Measurements from ENCODE around the gene ATG5. TPM values are rescaled to one million over a fixed set of nuclear protein-coding genes. Genes with fewer than 3 reads are reported as not detected.
"Not testable (repeated sequence)": the region's sequence is repeated elsewhere in the genome, so short reads cannot be mapped to it uniquely, and the experiment has no call there.

The ATG5 gene
- total RNA-seq, 1 experiment from 2014 or later, result 17.0 TPM

DNA sequence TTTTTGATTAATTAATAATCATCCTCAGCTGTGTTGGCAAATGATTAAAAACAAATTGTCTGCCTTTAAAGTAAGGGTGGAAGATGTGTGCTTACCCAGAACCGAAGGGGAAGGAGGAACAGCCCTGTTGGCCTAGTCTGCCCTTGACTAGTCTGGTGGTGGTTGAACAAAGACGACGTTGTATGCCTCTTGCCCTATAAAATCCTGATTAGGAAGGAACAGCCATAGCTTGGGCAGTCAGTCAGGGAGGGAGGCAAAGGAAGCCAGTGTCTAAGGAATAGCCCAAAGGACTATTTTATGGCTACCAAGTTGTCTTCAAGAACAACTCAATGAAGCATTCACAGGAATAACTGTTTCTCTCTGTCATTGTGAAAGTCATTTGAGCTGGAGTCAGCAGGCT is 168.7 kb downstream of the ATG5 start:
- no peak for DNase-seq (ENCODE audit: low spot score)

DNA sequence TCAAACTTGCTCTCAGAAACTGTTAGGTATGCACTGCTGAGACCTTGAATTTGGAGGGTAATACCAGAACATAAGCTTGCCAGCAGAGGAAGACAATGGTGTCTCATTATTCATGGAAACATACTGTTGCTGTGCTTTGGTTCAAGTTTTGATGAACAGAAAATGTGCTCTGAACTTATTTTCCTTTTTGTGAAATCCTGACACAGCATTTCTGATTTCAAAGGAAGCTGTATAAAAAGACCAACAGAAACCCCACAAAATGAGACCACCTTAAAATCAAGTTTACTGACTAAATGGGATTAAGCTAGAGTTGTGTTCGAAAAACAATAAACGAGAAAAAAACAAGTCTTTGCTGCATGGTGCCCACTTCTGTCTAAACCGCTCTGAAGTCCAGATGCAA is 169.1 kb downstream of the ATG5 start:
- DNase-seq (ENCODE audit: low spot score), result no peak

DNA sequence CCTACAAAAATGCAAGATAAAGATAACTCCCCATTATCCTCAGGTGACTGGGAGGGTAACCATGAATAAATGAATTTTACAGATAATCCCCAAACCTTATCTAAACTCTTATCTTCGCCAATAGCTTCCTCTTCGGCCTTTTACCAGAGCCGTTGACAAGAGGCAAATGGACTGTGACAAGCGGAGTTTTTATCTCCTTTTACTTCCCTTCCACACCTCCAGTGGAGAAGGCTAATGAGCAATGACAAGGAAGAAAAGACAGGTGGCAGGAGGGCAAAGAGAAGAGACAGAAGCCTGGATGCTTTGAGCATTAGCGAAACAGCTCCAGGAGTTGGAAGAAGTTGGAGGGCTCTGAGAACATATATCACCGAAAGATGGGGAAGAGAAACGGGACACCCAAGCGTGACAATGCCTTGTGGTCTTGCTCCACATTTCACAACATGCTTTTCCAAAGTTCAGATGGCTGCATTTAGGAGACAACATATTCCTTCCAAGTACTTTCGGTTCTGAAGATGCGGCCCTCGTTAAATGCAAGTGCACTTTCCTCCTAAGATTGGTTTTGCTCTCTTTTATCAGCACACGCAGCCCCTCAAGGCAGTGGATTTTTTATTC is 170.2 kb downstream of the ATG5 start:
- no peak for DNase-seq (ENCODE audit: low spot score)

DNA sequence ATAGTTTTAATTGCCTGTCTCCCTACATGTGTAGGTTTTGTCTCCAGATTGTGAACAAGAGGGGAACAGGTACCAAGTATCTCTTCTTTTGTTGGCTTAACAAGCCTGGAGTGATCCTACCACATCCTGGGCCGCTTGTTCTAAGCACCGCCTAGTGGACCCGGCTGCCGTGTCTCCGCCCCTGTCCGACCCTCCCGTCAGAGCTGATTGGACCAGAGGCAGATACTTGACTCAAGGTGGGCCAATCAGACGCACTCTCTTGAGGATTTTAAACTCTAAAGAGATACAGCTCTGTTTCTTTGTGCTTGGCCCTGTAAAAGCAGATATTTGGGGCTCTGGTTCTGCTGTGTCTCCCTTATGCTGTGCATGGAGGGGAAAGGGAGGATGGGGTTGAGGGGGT is 171.2 kb downstream of the ATG5 start:
- no peak for DNase-seq (ENCODE audit: low spot score)

DNA sequence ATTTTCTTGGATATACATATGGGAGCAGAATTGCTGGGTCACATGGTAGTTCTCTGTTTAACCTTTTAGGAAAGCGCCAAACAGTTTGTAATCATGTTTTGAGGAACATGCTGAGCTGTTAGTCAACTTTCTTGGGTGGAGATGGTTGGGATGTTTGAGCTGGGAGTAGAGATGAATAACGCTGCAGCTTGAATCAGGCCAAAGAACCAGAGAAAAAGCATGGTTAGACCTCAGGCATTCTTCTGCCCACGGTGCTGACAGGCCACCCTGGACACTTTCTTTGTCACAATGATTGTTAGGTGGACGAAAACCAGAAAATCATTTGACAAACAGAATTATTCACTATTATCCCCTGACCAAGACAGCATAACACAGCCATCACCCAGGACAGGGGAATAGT is 172.6 kb downstream of the ATG5 start:
- no peak for DNase-seq (ENCODE audit: low spot score)

DNA sequence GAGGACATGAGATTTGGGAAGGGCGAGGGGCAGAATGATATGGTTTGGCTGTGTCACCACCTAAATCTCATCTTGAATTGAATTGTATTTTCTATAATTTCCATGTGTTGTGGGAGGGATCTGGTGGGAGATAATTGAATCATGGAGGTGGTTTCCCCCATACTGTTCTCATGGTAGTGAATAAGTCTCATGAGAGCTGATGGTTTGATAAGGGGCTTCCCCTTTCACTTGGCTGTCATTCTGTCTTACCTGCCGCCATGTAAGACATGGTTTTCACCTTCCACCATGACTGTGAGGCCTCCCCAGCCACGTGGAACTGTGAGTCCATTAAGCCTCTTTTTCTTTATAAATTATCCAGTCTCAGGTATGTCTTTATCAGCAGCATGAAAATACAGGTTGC is 173.1 kb downstream of the ATG5 start:
- DNase-seq (ENCODE audit: low spot score), result not testable (repeated sequence)

DNA sequence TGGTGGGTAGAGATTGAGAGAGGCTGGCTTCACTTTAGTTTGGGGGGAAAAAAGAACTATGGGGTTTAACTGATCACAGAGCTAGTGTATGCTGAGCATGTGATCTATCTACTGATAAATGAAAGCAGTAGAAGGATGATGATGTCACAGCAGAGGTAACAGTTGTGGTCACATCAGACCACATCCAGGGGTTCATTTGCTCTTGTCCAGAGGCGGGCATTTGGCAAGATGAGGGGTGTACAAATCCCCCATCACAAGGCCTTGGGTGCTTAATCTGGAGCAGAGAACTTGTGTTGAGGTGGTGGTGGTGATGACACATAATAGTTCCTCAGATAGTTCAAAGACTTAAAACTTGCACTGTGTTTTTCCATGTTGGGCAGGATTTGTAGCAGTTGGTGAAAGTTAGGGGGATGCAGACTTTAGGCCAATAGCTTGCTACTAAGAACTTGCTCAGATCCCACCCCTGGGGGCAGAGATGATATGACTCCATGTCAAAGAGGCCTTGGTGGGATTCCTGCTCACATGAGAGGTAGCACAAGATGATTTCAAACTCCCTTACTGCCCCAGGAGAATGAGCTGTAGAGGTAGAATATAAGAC is 176.0 kb downstream of the ATG5 start:
- no peak for DNase-seq (ENCODE audit: low spot score)

DNA sequence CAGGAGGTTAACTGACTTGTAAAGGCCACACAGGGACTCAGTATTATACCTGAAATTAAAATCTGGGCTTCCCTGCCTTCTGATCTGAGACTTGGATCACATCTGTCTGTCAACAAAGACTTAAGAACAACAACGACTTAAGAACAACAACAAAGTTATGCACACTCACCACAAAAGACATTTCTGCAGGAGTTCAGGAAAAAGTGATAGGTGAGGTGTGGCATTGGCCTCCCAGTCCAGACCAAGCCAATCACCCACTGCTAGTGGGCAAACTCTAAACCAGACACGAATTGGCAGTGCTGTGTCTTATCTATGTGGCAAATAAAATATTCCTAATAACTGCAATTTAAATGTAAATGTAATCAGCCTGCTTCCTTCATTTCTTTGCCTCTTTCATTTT is 178.1 kb downstream of the ATG5 start:
- DNase-seq (ENCODE audit: low spot score), result no peak

DNA sequence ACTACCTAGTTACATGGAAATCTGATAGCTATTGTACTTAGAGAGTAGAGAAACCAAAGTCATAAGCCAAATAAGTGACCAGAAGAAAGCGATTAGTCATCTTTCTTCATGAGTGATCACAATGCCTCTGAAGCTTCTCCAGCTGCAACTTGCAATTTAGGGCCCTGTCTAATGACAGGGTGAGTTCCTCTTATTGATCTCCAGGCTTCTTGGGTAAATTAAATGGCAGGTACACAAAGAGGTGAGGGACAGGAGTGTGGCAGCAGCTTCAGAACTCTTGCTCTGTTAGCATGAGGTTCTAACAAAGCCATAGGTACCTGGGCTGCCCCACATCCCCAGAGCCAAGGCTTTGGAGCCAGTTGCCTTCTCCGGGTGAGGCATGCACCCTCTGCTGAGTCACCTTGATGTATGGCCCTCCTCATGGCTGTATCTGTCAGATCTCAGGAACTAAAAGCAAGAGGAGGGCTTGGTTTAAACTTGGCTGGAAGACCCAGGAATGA is 178.7 kb downstream of the ATG5 start:
- no peak for DNase-seq (ENCODE audit: low spot score)

DNA sequence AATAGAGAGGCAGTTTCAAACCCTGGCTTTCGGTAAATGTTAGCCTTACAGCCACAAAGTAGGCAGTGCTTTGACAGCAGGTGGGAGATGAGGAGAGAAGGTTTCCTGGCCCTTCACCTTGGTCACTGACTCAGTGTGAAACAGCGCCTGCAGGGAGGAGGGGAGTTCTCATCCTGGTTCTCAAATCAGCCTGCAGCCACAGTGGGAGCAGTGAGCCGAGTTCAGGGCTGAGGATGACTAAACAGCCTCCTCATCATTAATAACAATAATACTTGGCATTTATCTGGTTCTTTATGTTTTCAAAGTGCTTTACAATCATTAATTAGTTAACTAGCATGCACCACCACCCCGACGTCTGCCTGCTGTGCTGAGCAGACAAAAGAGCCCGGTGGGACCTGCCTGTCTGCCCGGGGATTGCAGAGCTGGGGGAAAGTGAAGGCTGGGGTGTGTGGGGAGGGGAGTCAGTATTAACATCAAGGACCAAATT is 179.8 kb downstream of the ATG5 start:
- DNase-seq (ENCODE audit: low spot score), result no peak

DNA sequence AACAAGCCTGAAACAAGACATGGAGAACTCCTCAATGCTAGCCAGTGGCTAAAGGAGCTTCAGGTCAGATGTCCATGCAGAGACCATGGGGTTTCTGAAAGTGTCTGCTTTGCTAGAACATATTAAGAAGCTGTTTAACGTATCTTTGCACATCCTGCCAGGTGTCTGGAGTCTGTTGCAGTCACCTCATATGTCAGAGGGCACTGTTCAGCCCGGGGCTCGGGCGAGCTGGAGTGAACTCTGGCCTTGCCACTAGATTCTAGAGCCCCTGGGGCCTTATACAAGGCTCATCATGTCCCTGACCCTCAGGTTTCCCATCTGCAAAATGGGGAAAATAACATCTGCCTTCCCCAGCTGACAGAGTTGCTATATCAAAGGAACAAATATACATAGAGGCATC is 180.4 kb downstream of the ATG5 start:
- DNase-seq (ENCODE audit: low spot score), result no peak

DNA sequence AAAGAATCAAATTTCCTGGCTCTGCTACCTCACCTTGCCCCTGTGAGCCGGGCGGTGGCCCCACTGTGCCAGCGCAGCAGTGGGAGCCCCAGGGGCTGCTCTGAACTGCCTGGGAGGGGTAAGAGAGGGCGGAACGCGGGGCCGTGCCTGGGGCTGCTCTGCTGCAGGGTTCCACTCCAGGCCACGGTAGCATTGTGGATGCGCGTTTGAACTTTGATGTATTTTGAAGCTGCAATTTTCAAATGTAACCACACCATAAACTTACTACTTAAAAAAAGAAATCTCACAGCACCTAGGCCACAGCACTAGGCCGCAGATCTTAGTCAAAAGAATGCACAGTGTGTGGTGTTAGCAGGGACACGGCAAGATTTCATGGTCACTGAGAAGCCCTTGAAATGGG is 181.9 kb downstream of the ATG5 start:
- DNase-seq (ENCODE audit: low spot score), result no peak

DNA sequence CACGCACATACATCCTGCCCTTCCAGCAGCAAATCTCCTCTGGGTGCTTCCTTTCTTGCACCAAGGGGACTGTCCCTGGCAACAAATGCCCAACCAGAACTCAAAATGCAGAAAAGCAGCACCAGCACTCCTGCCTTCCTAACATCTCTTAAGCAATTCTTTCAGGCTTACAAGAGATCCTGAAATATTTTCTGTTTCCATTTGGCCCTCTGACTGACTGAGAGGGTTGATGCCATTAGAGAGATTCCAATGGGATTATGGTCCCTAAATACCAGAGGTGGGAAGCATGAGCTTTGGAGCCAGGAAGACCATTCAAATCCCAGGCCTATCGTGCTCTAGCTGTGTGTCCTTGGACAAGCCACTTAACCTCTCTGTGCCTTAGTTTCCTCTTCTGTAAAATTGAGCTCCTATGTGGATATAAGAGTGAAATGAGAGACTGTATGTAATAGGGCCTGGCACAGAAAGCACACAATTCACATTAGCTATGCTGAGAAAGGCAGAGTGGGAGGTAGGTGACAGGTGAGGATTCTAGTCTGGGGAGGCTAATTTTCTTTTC is 182.6 kb downstream of the ATG5 start:
- no peak for DNase-seq (ENCODE audit: low spot score)

DNA sequence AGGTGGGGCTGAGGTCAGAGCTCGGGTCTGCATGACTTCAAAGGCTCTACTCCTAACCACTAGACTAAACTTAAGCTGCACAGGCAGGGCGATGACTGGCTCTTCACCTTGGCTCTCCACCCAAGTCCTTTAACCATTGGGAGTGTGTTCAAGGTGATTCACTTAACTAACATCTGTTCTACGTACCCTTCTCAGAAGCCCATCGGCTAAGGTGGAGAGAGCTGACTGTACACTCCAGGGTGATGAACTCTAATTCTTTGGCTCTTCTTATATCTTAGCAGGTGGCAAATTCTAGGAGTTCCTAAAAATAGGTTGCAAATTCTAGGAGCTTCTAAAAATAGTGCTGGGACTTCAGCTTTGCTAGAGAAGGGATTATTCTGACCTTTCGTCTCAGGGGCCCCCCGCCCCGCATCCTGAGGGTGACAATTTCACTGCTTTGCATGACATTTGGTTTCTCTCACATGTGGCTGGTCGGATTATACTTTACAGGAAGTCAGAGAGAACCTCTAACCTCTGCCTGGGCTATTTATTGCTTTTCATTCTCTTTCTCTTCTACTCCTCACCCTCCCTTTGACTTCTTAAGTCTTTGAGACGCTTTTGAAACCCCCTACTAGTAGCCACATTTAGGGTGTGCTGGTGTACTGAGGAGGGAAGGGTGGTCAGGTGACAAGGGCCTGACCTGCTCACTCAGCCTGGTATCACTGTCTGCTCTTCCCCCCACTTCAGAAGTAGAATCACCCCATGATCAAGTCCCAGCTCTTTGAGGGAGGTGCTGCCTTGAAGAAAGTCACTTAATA is 183.9 kb downstream of the ATG5 start:
- DNase-seq (ENCODE audit: low spot score), result no peak

DNA sequence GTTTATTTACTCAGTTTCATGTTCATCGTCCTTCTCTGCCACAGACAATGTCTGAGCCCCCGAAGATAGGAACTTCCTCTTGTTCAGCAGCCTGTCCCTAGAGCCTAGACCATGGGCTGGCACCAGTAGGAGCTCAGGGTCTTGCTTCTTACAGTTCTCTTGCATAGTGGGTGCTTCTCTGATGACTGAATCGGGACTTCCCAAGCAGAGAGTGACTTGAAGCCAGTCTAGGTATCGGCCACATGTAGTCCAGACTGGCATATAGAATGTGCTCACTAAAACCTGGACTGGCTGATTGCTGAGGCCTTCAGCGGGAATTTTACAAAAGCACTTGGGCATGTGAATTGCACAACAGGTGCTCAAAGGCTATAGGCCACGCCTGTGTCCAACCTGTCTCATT is 187.4 kb downstream of the ATG5 start:
- no peak for DNase-seq (ENCODE audit: low spot score)

DNA sequence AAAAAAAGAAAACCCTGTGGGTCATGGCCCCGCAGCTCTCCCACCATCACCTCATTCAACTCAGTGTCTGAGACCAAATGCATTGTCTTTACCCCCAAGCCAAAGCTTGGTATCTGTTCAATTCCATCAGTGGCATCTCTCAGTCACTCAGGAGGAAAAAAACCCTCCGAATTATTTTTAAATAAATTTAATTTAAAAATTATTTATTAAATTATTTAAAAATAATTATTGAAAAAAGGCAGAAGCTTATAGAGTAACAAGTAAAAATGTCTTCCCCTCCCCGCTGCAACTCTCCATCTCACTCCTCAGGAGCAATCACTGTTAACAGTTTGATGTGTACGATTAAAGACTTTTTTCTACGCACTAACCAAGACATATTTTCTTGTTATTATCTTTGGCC is 188.7 kb downstream of the ATG5 start:
- DNase-seq (ENCODE audit: low spot score), result no peak

DNA sequence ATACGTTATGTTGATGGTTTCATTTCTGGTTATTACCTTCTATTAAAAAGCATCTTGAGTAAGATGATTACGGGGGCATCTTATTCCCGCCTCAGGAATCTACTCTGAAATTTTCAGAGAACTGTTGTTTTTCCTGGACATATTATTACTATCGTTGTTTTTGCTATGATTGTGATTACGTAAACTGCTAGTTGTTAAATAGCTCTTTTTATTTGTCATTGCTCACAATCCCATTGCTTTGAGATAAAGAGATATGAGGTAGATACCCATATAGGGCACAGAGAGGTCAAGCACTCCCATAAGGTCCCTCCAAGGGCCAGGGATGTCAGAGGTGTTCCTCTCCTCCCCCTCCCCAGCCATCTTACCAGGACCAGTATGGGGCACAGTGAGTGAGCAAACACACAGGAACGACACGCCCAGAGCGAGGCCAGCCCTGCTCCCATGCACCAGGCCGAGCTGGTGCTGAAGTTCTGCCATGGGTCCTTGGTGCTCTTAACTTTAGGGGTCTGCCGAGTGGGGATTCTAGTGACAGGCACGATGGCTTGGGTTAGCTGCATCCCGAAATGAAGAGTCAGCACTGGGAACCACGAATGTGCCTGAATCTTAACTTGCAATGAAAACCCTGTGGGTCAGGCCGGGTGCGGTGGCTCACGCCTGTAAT is 189.5 kb downstream of the ATG5 start:
- no peak for DNase-seq (ENCODE audit: low spot score)

DNA sequence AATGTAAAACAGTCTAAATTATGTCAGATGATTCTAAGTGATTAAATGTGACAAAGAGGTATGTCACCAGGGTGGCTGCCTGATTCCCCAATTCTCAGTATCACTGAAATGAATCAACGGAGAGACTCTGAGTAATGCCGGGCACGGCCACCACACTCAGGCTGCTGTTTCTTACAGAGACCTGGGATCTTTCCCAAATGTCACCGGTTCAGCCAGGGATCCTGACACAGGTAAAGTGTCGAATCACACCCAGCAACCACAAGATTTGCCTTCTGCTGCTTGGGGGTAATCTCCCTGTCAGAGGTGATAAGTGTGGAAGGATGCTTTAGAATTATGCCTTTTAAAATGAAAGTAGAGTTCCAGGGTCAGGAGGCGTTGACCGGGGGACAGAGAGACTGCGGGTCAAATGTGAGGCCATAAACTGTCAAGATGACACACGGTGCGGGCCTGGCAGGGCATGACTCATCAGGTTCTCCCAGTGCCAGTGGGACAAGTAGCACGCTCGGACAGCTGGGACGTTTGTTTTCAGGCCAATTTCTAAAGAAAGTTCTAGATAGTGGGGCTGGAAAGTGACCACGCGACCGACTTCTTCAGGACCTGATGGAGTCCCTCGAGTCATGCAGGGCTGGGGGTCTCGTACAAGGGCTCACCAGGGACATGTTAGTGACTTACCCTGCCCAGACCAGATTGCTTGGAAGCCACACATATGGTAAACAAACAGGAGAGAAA is 190.5 kb downstream of the ATG5 start:
- DNase-seq (ENCODE audit: low spot score), result peak; percentile 82

Measured in HT-29 (cell line).